ENCODE measurements around the gene GRXCR1.

GRXCR1 gene

GRCh38 chr4:42892413-42892812, at the start of gene GRXCR1:
Gene GRXCR1 (plus strand): TSS chr4:42892713. CDS start chr4:42893267, 554 bp downstream.
- FAIRE-seq, result no peak

- FAIRE-seq, result no peak
These were observed 48.8 kb upstream of the GRXCR1 start for GRCh38 chr4:42843694-42844093.

- no peak for FAIRE-seq
These were observed 48.0 kb upstream of the GRXCR1 start for GRCh38 chr4:42844422-42845070.

GRCh38 chr4:42845586-42845985, 46.9 kb upstream of the GRXCR1 start:
- no peak for FAIRE-seq

GRCh38 chr4:42855779-42856178, 36.7 kb upstream of the GRXCR1 start:
- FAIRE-seq, result no peak

GRCh38 chr4:42865572-42866189, 26.8 kb upstream of the GRXCR1 start:
- peak; percentile 40 for FAIRE-seq

- FAIRE-seq, result no peak
These were observed 21.3 kb upstream of the GRXCR1 start for GRCh38 chr4:42871261-42871660.

- no peak for FAIRE-seq
These were observed 20.7 kb upstream of the GRXCR1 start for GRCh38 chr4:42871671-42872290.

- FAIRE-seq, result no peak
These were observed 13.7 kb upstream of the GRXCR1 start for GRCh38 chr4:42878863-42879262.

- no peak for FAIRE-seq
These were observed 11.3 kb upstream of the GRXCR1 start for GRCh38 chr4:42881253-42881652.

- FAIRE-seq, result no peak
These were observed 869 bp upstream of the GRXCR1 start for GRCh38 chr4:42891644-42892043.

- no peak for FAIRE-seq
These were observed 2.9 kb downstream of the GRXCR1 start for GRCh38 chr4:42895452-42895851.

GRCh38 chr4:42904986-42905385, 12.5 kb downstream of the GRXCR1 start:
- no peak for FAIRE-seq

GRCh38 chr4:42905591-42905990, 13.1 kb downstream of the GRXCR1 start:
- FAIRE-seq, result no peak

- no peak for FAIRE-seq
These were observed 13.8 kb downstream of the GRXCR1 start for GRCh38 chr4:42906341-42906740.

GRCh38 chr4:42906891-42907759, 14.6 kb downstream of the GRXCR1 start:
- no peak for FAIRE-seq

- no peak for FAIRE-seq
These were observed 17.9 kb downstream of the GRXCR1 start for GRCh38 chr4:42910459-42910858.

GRCh38 chr4:42914937-42915336, 22.4 kb downstream of the GRXCR1 start:
- FAIRE-seq, result no peak

- FAIRE-seq, result no peak
These were observed 23.0 kb downstream of the GRXCR1 start for GRCh38 chr4:42915484-42915883.

GRCh38 chr4:42917296-42917695, 24.8 kb downstream of the GRXCR1 start:
- no peak for FAIRE-seq

GRCh38 chr4:42923431-42923830, 30.9 kb downstream of the GRXCR1 start:
- no peak for FAIRE-seq

GRCh38 chr4:42925921-42926320, 33.4 kb downstream of the GRXCR1 start:
- FAIRE-seq, result no peak

- FAIRE-seq, result no peak
These were observed 35.4 kb downstream of the GRXCR1 start for GRCh38 chr4:42927946-42928345.
